Brain pericyte (primary cell): Measurements from ENCODE around the gene SURF6.
A peak's percentile ranks its signal among the peaks of the same experiment; 100 is the strongest.
"Not testable (repeated sequence)": the region's sequence is repeated elsewhere in the genome, so short reads cannot be mapped to it uniquely, and the experiment has no call there.

ENCODE experiments used
- DNase-seq: peaks from one replicate; pipeline ENCODE4 v3.0.0-alpha.2; 2012; ENCODE audit warnings: low read depth, low spot score

SURF6 gene

GRCh38 chr9:133347985-133348717 is 12.2 kb upstream of the SURF6 start, which contains the start of the genes MED22 and RPL7A:
Gene MED22, minus strand, starts transcription at chr9:133348131. Its CDS starts 1,469 bp downstream, at chr9:133346662.
Gene RPL7A, plus strand, starts transcription at chr9:133348218. Its CDS starts 26 bp downstream, at chr9:133348244.
- DNase-seq, result peak; percentile 85

GRCh38 chr9:133347515-133347984 is 11.6 kb upstream of the SURF6 start:
- DNase-seq, result no peak

- DNase-seq, result no peak
Measured at GRCh38 chr9:133346021-133346785, 10.2 kb upstream of the SURF6 start.

- DNase-seq, result no peak
Measured at GRCh38 chr9:133345596-133345995, 9.6 kb upstream of the SURF6 start.

- no peak for DNase-seq
Measured at GRCh38 chr9:133344979-133345378, 9.0 kb upstream of the SURF6 start.

GRCh38 chr9:133344071-133344470 is 8.1 kb upstream of the SURF6 start:
- DNase-seq, result no peak

- DNase-seq, result no peak
Measured at GRCh38 chr9:133342570-133342969, 6.6 kb upstream of the SURF6 start.

- no peak for DNase-seq
Measured at GRCh38 chr9:133342069-133342406, 6.0 kb upstream of the SURF6 start.

GRCh38 chr9:133341369-133342068 is 5.5 kb upstream of the SURF6 start:
- DNase-seq, result no peak

GRCh38 chr9:133340916-133341315 is 4.9 kb upstream of the SURF6 start:
- DNase-seq, result no peak

- DNase-seq, result no peak
Measured at GRCh38 chr9:133340256-133340655, 4.3 kb upstream of the SURF6 start.

- DNase-seq, result no peak
Measured at GRCh38 chr9:133339641-133340040, 3.7 kb upstream of the SURF6 start.

GRCh38 chr9:133334888-133335287 is 1.1 kb downstream of the SURF6 start:
- not testable (repeated sequence) for DNase-seq

GRCh38 chr9:133334161-133334560 is 1.8 kb downstream of the SURF6 start:
- no peak for DNase-seq

- no peak for DNase-seq
Measured at GRCh38 chr9:133333566-133333965, 2.4 kb downstream of the SURF6 start.

- DNase-seq, result no peak
Measured at GRCh38 chr9:133333011-133333410, 3.0 kb downstream of the SURF6 start.

GRCh38 chr9:133332381-133332730 is 3.6 kb downstream of the SURF6 start:
- no peak for DNase-seq

GRCh38 chr9:133331641-133332380 is 4.2 kb downstream of the SURF6 start:
- DNase-seq, result no peak

GRCh38 chr9:133331221-133331620 is 4.8 kb downstream of the SURF6 start:
- DNase-seq, result no peak

GRCh38 chr9:133329306-133330156 is 6.5 kb downstream of the SURF6 start:
- not testable (repeated sequence) for DNase-seq
